GM06990 (cell line): ENCODE results near the gene SRGAP1.

Source experiments
- DNase-seq: peaks from one replicate; pipeline ENCODE4 v3.0.0-alpha.2; 2011; ENCODE audit not compliant: insufficient read length; ENCODE audit errors: extremely low read depth
- H3K27me3 ChIP-seq: replicated peaks from 2 replicates; pipeline ENCODE4 v1.6.0; 2011; ENCODE audit warnings: low read length; ENCODE audit not compliant: control insufficient read depth, insufficient read depth
- H3K36me3 ChIP-seq: 2 replicates; pipeline ENCODE4 v1.5.1; 2011; ENCODE audit warnings: low read length; ENCODE audit not compliant: control insufficient read depth, insufficient read depth
- H3K4me3 ChIP-seq: replicated peaks from 2 replicates; pipeline ENCODE4 v1.5.1; 2011; ENCODE audit warnings: low read depth, mild to moderate bottlenecking, control low read depth, low read length
- TF ChIP-seq, protein P1 (sequence below): IDR thresholded peaks from 2 replicates; pipeline ENCODE4 v1.5.1; 2011; ENCODE audit warnings: low read length, control low read depth, mild to moderate bottlenecking, inconsistent platforms; ENCODE audit not compliant: insufficient read depth, poor library complexity, severe bottlenecking

Gene SRGAP1

DNA sequence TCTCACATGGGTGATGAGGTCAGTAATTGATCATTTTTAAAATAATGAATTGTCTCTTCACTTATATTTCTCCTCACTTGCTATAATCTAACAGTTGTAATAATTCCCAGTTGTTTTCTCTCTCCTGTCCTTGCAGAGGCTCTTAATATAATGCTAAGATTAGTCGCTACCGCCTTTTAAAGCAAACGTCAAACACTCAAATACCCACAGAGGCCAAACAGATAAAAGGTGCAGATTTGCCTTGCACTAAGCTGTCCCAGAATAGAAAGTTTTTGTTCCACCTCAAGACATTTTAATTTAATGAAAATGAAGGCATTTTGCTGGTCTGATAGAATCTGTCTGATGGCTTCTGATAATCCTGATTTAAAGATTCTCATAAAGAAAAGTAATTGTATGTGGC, 218.6 kb downstream of the SRGAP1 start:
- Histone ChIP-seq H3K36me3 (no peaks in the 10 kb centered on the region), H3K27me3 (no peaks in the 10 kb centered on the region), H3K4me3 (no peak overlapping the region)
- TF ChIP-seq, protein P1, sequence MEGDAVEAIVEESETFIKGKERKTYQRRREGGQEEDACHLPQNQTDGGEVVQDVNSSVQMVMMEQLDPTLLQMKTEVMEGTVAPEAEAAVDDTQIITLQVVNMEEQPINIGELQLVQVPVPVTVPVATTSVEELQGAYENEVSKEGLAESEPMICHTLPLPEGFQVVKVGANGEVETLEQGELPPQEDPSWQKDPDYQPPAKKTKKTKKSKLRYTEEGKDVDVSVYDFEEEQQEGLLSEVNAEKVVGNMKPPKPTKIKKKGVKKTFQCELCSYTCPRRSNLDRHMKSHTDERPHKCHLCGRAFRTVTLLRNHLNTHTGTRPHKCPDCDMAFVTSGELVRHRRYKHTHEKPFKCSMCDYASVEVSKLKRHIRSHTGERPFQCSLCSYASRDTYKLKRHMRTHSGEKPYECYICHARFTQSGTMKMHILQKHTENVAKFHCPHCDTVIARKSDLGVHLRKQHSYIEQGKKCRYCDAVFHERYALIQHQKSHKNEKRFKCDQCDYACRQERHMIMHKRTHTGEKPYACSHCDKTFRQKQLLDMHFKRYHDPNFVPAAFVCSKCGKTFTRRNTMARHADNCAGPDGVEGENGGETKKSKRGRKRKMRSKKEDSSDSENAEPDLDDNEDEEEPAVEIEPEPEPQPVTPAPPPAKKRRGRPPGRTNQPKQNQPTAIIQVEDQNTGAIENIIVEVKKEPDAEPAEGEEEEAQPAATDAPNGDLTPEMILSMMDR, result no peak
- no peak for DNase-seq

DNA sequence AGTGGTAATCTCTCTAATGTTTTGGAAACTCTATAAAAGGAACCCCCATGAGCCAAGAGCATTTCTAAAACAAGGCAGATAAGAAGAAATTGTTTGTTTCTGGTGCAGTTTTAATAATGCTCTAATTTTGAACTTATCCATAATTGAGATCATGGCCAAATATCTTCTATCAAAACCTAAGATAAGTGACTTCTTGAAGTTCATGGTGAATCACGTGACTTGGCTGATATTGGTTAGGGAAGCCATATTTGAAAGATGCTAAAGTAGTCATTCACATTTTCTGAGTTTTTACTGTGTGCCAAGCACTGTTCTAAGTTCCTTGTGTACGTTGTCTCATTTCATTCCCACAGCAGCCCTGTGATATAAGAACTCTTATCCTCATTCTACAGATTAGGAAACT, 219.7 kb downstream of the SRGAP1 start:
- TF ChIP-seq, protein P1, result no peak
- no peaks in the 10 kb centered on the region for H3K36me3 ChIP-seq
- DNase-seq, result no peak
- no peaks in the 10 kb centered on the region for H3K27me3 ChIP-seq
- no peak overlapping the region for H3K4me3 ChIP-seq

DNA sequence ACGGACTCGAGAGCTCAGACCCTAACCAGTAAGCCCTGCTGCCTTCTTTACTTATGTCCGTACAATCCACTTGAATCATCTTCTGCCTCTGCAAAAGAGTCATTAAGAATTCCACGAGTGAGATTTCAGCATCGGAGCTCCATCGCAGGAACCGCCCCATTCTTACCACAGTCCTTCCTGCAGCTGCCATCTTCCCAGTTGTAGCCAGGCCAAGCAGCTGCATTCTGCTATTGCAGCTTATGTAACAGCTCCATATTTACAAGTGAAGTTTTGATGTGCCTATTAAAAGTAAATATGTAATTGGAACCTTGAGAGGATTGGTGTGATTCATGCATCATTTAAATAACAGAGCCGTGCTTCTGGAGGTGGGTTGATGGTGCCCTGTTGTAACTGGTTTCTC, 220.2 kb downstream of the SRGAP1 start:
- H3K4me3 ChIP-seq, result no peak overlapping the region
- no peak for DNase-seq
- TF ChIP-seq, protein P1, result no peak
- H3K36me3 ChIP-seq, result no peaks in the 10 kb centered on the region
- H3K27me3 ChIP-seq, result no peaks in the 10 kb centered on the region

DNA sequence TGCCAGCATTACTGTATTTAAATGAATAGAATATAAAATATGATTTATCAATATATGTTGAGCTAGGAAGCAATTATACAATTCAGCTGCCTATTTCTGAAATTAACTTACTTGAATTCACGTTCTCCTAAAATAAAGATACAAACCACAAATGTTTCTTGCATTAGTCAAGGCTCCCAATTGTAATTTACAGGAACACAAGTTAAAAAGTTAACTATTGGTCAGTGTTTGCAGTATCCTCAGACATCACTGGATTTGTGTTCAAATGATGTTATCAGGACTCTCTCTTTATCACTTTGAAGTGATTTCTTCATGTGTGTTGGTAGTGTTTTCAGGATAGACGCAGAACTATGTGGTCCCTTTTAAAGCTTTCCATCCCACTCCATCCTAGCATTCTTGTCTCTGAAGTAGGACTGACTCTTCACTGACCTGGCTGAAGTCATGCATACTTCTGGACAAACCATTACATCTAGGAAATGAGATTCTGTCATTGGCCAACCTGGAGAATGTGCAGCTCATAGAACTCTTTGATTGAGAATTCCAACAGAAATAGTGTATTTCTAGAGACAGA, 221.5 kb downstream of the SRGAP1 start:
- H3K27me3 ChIP-seq, result no peaks in the 10 kb centered on the region
- H3K4me3 ChIP-seq, result no peak overlapping the region
- no peak for DNase-seq
- TF ChIP-seq, protein P1, result no peak
- H3K36me3 ChIP-seq, result no peaks in the 10 kb centered on the region

DNA sequence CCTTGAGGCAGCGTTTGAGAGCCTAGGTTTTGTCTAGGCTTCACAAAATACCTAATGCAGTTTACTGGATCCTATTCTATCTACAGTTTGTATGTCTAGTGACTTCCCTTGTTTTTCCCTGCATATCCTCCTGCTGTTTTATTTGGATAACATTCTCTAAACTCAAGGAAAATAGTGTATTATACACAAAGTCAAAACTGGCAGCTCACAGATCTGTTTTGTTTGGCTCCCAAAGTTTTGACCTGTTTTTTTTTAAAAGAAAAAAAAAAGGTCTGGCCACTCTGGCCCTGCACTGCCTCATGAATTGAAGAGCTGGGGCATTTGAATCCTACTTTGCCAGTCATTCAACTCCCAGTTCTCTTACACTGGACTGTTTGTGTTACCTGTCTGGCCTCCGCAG, 222.3 kb downstream of the SRGAP1 start:
- no peaks in the 10 kb centered on the region for H3K36me3 ChIP-seq
- no peaks in the 10 kb centered on the region for H3K27me3 ChIP-seq
- no peak overlapping the region for H3K4me3 ChIP-seq
- TF ChIP-seq, protein P1, result no peak
- no peak for DNase-seq

DNA sequence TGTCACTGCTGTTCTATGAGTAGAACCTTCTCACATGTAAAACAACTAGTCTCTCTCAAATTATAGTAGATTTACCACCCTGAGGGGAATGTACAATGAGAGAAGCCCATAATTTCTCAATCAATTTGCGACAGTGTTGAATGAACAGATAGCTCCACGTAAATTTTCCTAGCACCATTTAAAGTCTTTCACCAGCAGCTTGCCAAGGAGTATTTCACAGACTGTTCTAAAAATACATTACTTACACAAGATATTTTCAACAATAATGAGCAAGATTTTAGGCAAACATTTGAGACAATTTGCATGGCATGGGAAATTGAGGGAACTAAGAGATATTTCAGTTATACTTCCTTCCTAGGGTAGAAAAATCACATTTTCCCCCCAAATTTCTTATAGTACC, 226.0 kb downstream of the SRGAP1 start:
- no peak overlapping the region for H3K4me3 ChIP-seq
- H3K27me3 ChIP-seq, result no peaks in the 10 kb centered on the region
- TF ChIP-seq, protein P1, result no peak
- no peaks in the 10 kb centered on the region for H3K36me3 ChIP-seq
- no peak for DNase-seq
